GM12891 (cell line): ENCODE results near the gene SULT2B1.

Experiments
- POLR2A ChIP-seq: IDR thresholded peaks from 2 replicates; pipeline ENCODE4 v1.6.1; 2011; ENCODE audit warnings: low read depth, low read length, control low read depth
- SPI1 ChIP-seq: IDR thresholded peaks from 2 replicates; pipeline ENCODE4 v1.6.1; 2011; ENCODE audit warnings: low read depth, low read length, control low read depth
- TAF1 ChIP-seq: IDR thresholded peaks from 2 replicates; pipeline ENCODE4 v1.6.1; 2011; ENCODE audit warnings: low read depth, low read length, control low read depth

- no peak for TF ChIP-seq POLR2A
- no peak for TF ChIP-seq TAF1
- no peak for TF ChIP-seq SPI1
Measured at GRCh38 chr19:48603001-48603400, 51.0 kb downstream of the SULT2B1 start.
